MM.1S (cell line): Measurements from ENCODE around the gene RPS21.

ENCODE experiments used
- CTCF ChIP-seq: fragments of 300-600 bp; sonication (generic); IDR thresholded peaks from 2 replicates; pipeline ENCODE4 v1.5.1; 2016; ENCODE audit warnings: antibody characterized with exemption, low read length, mixed read lengths
- EZH2phosphoT487 ChIP-seq: fragments of 300-600 bp; sonication (generic); IDR thresholded peaks from 2 replicates; pipeline ENCODE4 v1.6.1; 2018; ENCODE audit warnings: antibody characterized with exemption, low read length

GRCh38 chr20:62405981-62406513, 19.1 kb downstream of the RPS21 start:
- no peak for TF ChIP-seq EZH2phosphoT487
- no peak for TF ChIP-seq CTCF
